NCI-H146 (cell line): Measurements from ENCODE around the gene CRYBA2.

ENCODE experiments used
- DNase-seq: peaks from one replicate; lab custom pipeline; 2025; lab: John Stamatoyannopoulos, UW

CRYBA2 gene

GRCh38 chr2:218954541-218955300, 38.5 kb downstream of the CRYBA2 start:
- DNase-seq = no peak

- DNase-seq = no peak
These were observed 39.8 kb downstream of the CRYBA2 start for GRCh38 chr2:218953366-218953954.

- DNase-seq = no peak
These were observed 41.1 kb downstream of the CRYBA2 start for GRCh38 chr2:218952160-218952559.

GRCh38 chr2:218946621-218947020, 46.6 kb downstream of the CRYBA2 start:
- no peak for DNase-seq

GRCh38 chr2:218944759-218945404, 48.3 kb downstream of the CRYBA2 start:
- no peak for DNase-seq
